ENCODE data around the gene IFIT2.
"Not testable (repeated sequence)": the region's sequence is repeated elsewhere in the genome, so short reads cannot be mapped to it uniquely, and the experiment has no call there.

Gene IFIT2

DNA sequence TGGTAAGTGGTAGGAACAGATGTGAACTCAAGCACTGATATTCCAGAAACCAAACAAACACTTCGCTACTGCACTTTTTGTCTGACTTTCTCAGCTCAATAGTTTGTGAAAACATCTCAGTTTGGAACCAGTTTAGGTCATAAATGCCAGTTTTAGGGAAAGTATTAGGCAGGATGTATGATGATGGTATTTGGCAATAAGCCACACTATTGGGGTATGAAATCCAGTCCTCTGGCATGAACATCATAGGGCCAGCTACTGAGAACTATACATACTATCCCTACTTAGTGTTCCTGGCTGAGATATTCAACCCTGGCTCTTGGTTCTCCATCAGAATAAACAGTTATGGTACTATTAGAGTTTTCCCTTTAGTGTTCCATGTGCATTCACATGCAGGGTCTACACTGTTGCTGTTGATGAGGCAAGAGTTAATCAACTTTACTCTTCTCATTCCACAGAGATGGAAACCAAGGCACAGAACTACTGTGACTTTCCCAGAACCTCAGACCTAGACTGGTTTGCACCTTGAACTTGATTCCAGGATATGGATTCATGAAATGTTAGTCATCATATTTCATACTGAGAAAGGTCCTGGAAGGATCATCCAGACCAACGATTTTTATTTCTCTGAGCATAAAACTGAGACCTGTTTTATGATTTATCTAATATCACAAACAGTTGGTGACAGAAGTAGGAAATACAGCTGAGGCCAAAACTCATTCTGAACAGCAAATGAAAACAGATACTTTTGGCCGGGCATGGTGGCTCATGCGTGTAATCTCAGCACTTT lies 20.0 kb upstream of the IFIT2 start:
- DNase-seq = no peak

DNA sequence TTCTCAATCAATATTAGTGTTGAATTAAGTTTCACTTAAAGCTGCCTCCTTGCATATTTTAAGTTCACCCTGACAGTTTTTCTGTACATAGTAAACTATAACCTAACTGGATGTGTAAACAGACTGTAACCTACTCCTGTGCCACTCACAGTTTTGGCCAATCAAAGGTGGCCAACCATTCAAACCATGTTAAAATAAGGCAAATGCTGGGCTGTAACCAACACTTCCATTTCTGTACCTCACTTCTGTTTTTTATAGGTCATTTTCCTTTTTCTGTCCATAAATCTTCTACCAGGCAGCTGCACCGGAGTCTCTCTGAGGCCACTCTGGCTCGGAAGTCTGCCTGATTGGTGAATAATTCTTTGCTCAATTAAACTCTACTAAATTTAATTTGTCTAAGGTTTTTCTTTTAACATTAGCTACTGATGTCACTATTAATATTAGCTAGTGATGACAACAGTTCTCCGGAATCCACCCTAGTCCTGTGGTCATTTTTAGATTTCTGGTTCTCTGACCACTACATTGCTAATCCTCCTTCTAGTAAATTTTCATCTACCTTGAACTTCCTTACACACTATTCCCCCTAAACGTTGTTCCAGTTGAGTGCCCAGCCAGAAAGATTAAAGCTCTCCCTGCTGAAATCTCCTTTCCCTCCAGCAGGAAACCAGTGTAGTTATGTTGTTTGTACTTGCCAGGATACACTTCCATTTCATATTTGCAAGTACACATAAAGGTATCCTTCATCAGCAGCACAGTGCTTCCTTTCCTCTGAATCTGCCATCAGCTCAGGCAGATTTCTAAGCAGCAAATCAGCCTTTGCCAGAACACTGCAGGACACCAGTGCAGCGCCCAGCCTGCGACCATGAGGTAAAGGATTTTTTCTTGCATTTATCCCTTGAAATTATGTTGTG lies 18.6 kb upstream of the IFIT2 start:
- DNase-seq = no peak

DNA sequence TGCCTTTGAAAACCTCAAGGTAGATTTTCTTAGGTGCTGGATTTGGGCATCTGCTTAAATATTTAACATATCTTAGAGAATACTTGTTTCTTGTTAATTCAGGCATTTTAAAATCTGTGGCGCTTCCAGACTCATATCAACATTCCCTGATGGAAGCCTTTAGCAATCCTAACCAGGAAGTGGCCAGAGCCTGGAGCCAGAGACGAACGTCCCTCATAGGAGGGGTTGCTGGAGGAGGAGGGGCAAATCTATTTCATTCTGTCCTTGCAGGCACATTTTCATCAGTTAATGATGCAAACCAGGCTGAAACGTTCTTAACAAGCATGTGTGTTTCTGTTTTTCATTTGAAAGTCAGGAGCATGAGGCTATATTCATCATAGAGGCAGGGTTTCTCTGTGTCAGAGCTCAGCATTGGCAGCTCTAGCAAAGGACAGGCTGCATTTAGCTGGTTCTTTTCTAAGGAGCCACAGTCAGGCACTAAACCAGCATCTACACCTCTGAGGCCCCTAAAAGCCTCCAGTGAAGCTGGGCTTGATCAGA lies 17.8 kb upstream of the IFIT2 start:
- no peak for DNase-seq

DNA sequence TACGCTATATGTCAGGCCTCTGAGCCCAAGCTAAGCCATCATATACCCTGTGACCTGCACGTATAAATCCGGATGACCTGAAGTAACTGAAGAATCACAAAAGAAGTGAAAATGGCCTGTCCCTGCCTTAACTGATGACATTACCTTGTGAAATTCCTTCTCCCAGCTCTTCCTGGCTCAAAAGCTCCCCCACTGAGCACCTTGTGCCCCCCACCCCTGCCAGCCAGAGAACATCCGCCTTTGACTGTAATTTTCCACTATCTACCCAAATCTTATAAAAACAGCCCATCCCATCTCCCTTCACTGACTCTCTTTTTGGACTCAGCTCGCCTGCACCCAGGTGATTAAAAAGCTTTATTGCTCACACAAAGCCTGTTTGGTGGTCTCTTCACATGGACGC lies 17.1 kb upstream of the IFIT2 start:
- DNase-seq = not testable (repeated sequence)

DNA sequence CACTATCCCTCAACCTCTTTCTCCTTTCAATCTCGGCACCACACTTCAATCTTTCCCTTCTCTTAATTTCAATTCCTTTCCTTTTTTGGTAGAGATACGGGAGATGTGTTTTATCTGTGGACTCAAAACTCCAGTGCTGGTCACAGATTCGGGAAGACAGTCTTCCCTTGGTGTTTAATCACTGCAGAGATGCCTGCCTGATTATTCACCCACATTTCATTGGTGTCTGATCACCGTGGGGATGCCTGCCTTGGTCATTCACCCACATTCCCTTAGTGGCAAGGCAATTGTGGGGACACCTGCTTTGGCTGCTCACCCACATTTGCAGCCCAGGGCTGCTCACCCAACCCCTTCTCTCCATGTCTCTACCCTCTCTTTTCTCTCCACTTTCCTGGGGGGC lies 16.5 kb upstream of the IFIT2 start:
- not testable (repeated sequence) for DNase-seq

DNA sequence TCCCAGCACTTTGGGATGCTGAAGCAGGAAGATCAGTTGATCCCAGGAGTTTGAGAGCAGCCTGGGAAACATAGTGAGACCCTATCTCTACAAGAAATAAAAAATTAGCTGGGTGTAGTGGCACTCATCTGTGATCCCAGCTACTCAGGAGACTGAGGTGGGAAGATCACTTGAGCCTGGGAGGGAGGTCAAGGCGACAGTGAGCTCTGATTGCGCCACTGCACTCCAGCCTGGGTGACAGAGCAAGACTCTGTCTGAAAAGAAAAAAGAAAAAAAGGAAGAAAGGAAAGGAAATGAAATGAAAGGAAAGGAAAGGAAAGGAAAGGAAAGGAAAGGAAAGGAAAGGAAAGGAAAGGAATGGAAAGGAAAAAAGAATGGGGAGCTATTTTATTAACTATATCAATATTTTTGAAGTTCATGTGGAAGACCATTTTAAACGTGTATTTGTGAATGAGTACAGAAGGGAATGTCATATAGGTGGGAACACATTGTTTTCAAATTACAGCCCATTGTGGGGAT lies 7.1 kb upstream of the IFIT2 start:
- no peak for DNase-seq

DNA sequence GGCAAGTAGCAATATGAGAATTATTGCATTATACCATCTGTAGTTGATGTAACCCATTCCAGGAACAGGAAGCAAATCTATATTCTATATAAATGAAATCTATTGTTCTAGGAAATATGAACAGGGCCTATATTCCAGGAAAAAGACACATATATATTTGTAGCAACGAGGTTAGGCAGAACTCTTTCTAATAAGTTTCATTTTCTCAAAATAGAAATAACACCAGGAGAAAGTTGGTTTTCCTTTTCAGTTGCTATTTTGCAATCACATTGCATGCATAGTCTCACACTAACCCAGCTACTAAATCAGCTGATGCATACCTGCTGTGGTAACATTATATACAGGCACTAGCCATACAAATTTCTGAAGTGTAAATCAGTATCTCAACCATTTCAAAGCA lies 6.2 kb upstream of the IFIT2 start:
- DNase-seq = no peak

DNA sequence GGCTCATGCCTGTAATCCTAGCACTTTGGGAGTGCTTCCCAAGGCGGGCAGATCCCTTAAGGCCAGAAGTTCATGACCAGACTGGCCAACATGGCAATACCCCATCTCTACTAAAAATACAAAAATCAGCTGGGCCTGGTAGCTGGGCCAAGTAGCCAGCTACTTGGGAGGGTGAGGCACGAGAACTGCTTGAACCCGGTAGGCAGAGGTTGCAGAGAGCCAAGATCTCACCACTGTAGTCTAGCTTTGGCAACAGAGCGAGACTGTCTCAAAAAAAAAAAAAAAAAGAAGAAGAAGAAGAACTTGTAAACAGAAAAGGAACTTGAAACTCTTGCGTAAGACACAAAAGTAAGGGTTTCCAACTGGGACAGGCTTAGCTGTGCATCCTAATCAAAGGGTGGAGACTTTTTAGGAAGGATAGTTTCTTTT lies 5.6 kb upstream of the IFIT2 start:
- peak; percentile 19 for DNase-seq

DNA sequence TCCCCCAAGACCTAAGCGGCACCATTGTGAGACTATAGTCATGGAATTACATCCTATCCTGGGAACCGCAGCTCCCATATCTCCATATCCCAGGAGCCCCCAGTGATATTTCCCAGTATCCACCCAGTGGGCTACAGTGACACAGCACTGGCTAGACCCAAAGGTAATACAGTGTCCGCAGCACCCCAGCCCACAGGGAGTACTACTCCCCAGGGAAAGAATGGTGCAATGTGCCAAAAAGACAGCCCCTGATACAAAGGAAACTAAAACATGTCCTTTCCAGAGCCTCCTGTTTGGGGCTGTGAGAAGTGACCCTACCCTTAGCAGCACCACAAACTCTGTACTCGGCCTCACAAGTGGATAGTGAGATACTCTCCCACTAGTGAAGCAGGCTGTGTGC lies 4.5 kb upstream of the IFIT2 start:
- DNase-seq = no peak

DNA sequence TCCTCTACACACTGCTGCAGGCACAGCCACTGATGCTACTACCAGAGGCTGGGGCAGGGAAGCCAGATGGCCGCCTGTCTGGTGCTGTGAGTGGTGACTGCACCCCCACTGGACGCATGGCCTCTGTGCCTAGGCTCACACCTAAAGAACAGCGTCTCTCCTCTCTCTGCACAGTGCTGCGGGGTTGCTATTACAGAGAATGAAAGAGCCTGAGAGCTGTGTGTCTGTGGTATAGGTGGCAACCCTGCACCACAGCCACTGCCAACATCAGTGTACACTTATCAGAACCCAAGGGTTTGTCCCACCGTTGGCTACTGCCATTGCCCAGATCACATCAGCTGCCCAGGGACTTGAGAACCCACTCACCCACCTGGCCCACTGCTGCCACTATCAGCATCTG lies 4.1 kb upstream of the IFIT2 start:
- no peak for DNase-seq

DNA sequence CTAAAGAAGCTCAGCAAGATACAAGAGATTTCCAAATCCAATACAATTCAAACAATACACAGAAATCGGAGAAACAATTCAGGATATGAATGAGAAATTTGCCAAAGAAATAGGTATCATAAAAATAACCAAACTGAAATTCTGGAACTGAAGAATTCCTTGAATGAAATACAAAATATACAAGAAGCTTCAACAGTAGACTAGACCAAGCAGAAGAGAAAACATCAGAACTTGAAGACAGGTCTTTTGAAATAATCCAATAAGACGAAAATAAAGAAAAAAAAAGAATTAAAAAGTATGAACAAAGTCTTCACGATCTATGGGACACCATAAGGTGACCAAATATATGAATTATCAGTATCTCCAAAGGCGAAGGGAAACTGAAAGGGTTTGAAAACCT lies 2.8 kb upstream of the IFIT2 start:
- DNase-seq = no peak

DNA sequence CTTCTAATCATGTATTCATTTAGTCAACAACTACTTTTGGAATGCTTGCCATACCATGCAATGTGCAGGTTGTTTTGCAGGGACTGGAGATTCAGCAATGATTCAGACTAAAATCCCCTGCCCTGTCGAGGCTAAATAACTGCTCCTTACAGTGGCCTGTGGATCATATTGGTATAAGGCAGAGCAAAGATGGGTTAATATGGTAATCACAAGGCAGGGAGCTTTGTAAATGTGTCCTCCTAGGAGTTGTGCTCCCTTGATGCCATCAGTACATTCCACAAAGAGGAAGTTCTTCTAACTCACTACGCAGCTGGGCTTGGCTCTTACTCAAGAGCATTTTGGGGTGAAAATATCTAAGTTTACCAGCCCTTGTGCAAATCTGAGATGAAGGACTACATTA lies 614 bp upstream of the IFIT2 start:
- DNase-seq = peak; percentile 38

DNA sequence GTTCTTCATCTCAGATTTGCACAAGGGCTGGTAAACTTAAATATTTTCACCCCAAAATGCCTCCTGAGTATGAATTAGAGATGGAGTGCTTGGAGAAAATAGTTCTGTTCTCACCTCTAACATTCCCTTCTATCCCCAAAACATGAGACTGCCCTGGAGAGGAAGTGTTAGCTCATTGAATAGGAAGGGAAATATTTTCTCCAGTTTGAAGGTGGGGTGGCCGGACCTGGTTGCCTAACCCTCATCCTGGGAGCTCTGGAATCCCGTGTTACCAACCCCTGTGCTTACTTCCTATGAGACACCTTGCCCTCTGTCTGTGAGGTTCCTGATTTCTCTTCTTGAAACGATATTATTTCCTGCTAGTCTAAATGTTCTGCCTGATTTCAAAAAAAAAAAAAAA lies 779 bp downstream of the IFIT2 start:
- DNase-seq = no peak

DNA sequence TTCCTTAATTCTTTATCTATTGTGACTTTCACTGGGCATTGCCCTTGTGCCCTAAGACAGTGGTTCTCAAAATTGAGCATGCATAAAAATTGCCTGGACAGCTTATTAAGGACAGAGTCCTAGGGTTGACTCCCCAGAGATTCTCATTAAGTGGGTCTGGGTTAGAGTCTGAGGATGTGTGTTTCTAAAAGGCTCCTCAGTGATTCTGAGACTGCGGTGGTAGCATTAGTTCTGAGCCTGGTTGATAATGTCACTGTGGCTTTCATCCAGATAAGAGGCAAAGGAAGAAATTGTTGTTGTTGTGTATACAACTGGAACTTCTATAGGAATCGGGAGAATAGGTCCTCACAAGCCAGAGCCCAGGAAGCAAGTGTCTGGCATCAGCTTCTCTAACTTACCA lies 1.3 kb downstream of the IFIT2 start:
- no peak for DNase-seq

DNA sequence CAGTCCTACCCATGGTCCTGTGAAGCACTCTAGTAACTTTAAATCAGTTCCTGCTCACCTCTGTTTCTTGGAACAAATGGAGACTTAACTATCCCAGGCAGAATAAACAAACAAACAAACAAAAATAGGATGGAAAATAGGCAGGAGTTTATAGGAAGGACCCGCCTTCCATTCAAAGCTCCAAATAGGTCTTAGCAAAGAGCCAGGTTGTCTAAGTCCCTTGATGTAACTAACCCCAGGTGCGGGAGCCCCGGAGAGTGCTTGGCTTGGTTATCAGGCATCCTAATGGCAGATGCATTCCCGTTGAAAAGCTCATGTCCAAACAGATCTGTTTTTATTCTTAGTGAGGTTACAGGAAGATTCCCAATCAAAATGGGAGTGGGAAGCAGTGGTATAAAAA lies 2.2 kb downstream of the IFIT2 start:
- DNase-seq = no peak

DNA sequence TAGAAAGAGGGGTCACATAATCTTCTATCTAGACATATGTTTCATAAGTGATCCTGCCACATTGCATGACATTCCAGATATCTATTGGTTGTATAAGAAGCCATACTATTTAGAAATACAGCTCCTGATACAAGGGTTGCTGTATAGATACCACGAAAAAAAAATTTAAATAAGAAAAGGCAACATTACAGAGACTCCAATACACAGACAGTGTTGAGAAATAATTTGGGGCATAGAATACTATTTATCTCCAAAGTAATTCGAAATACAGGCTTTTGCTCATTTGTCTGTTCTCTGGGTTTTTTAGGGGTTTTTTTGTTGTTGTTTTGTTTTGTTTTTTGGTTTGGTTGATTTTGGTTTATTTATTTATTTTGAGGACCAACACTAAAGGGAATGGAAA lies 2.6 kb downstream of the IFIT2 start:
- no peak for DNase-seq

DNA sequence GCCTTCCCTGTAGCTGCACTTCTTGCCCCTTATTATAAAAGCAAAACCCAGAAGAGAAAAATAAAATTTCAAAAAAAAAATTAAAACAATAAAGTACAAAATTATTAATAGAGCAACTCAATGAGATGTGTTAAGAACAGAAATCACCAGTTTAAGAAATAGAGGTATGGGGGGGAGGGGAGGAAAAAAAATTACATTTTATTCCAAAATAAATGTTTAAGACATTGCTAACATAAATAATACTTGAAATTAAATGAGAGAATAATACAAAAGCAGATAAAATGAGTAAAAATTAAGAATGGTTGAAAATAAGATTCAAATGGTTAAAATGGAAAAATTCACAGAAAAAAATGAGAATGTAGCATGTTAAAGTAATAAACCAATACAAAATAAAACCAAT lies 3.1 kb downstream of the IFIT2 start:
- DNase-seq = no peak

DNA sequence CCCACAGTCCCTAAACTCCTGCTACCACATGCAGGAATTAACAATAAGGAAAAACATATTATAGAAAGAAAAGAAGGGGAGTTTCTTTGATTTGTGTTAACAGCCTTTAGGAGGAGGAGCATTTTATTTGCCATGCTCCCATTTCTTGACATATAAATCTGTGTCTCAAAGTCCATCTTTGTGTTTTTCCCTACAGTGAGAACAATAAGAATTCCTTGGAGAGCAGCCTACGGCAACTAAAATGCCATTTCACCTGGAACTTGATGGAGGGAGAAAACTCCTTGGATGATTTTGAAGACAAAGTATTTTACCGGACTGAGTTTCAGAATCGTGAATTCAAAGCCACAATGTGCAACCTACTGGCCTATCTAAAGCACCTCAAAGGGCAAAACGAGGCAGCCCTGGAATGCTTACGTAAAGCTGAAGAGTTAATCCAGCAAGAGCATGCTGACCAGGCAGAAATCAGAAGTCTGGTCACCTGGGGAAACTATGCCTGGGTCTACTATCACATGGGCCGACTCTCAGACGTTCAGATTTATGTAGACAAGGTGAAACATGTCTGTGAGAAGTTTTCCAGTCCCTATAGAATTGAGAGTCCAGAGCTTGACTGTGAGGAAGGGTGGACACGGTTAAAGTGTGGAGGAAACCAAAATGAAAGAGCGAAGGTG lies 4.1 kb downstream of the IFIT2 start:
- DNase-seq = no peak

DNA sequence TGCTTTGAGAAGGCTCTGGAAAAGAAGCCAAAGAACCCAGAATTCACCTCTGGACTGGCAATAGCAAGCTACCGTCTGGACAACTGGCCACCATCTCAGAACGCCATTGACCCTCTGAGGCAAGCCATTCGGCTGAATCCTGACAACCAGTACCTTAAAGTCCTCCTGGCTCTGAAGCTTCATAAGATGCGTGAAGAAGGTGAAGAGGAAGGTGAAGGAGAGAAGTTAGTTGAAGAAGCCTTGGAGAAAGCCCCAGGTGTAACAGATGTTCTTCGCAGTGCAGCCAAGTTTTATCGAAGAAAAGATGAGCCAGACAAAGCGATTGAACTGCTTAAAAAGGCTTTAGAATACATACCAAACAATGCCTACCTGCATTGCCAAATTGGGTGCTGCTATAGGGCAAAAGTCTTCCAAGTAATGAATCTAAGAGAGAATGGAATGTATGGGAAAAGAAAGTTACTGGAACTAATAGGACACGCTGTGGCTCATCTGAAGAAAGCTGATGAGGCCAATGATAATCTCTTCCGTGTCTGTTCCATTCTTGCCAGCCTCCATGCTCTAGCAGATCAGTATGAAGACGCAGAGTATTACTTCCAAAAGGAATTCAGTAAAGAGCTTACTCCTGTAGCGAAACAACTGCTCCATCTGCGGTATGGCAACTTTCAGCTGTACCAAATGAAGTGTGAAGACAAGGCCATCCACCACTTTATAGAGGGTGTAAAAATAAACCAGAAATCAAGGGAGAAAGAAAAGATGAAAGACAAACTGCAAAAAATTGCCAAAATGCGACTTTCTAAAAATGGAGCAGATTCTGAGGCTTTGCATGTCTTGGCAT lies 4.8 kb downstream of the IFIT2 start:
- no peak for DNase-seq

DNA sequence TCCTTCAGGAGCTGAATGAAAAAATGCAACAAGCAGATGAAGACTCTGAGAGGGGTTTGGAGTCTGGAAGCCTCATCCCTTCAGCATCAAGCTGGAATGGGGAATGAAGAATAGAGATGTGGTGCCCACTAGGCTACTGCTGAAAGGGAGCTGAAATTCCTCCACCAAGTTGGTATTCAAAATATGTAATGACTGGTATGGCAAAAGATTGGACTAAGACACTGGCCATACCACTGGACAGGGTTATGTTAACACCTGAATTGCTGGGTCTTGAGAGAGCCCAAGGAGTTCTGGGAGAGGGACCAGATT lies 5.4 kb downstream of the IFIT2 start:
- DNase-seq = no peak

DNA sequence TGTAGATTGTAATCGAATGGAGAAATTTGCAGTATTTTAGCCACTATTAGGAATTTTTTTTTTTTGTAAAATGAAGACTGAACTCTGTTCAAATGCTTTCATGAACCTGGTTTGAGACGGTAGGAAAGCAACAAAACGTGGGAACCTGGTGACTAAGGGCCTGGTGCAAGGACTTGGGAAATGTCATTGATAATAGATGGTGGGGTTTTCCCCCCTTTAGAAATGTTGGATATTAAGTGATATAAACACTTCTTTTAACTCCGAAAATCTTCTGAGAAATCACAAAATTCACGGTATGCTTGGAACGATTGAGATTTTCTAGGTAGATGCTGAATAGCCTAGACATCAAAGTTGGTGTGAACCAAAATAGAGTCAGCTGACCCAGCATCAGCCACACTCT lies 6.4 kb downstream of the IFIT2 start:
- DNase-seq = no peak

DNA sequence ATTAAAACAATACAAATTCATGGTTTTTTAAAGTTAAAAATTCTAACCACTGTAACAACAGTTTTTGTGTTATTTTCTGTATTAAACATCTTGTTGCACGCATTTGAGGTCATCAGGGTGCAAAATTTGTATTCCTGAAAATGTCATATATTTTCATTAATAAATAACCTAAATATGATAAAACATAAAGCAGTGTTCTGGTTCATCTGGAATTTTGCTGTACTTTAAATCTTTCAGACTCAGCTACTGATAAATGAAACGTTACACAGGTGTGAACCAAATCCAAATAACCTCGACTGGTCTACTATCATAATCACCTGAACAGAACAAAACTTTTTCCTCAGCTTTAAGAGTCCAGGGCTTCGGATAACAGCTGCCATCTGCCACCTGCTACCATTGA lies 6.9 kb downstream of the IFIT2 start:
- DNase-seq = no peak

All from CD4-positive, alpha-beta T cell treated with Interleukin-15 for 1 hour (primary cell).